ENCODE measurements around the gene C6orf47. TPM values are rescaled to one million over a fixed set of nuclear protein-coding genes. Genes with fewer than 3 reads are reported as not detected.

Gene C6orf47
- total and polyA plus RNA-seq, 2 of the 13 experiments (the other 11 are each of a cell fraction or from before 2014, with no cell fraction given): 1.7 to 18.1 TPM

DNA sequence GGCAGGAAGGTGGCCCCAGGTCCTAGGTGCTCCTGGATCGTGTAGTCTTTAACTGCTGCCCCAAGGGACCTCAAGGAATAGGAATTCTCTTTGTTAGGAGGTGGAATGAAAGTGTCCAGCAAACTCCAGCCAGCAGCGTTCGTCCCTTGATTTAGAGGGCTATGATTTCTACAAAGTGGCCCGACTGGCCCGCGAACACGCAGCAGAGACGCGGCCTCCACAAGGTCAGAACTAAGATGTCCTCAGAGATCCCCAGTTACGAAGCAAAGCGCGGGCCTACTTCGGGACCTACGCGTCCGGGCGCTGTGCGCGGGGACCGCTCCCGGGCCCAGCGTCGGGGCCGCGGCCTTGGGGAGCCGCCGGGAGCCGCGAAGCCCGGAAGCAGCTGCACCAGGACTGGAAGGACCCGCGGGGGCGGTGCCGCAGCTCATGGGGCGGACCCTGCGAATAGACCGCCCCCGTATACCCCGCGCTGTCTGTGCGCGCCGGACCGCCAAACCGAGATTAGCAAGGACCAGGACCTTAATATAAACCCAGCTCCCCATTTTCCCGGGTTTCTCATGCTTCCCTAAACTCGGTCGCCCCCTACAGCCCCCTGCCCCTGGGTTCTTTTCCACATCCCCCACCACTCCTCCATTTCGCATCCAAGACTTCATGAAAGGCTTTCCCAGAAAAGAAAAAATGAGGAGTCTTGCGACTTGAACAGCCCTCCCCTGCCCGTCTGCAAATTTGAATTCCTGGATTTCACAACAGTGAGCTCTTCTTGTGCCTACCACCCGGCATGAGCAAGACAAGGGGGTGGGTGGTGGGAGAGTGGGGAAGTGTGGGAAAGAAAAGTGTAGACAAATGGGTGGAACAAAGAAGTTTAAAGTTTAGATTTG is at the start of gene C6orf47 (continued):
- TF ChIP-seq ZFP90 (CRISPR knock-in tag; IDR thresholded peaks at IDR 0.05; ENCODE audit: borderline replicate concordance) (peak; percentile 57; the same call in 1 of the 2 replicates), ZBTB7B (CRISPR knock-in tag; IDR thresholded peaks at IDR 0.05) (peak; percentile 84), KLF15 (CRISPR knock-in tag; IDR thresholded peaks at IDR 0.05; ENCODE audit: borderline replicate concordance) (peak; percentile 57; the same call in 1 of the 2 replicates), ZNF230 (CRISPR knock-in tag; IDR thresholded peaks at IDR 0.05) (no peak), PCBP1 (IDR thresholded peaks at IDR 0.05; ENCODE audit: borderline replicate concordance, low read depth, low read length) (no peak), RXRA (CRISPR knock-in tag; IDR thresholded peaks at IDR 0.05) (peak; percentile 57; the same call in 1 of the 2 replicates), HES4 (CRISPR knock-in tag; IDR thresholded peaks at IDR 0.05; ENCODE audit: borderline replicate concordance) (peak; percentile 94), ZNF776 (CRISPR knock-in tag; IDR thresholded peaks at IDR 0.05) (no peak; the same call in 1 of the 2 replicates), ZFP82 (CRISPR knock-in tag; IDR thresholded peaks at IDR 0.05; ENCODE audit: borderline replicate concordance) (peak; percentile 78; the same call in 1 of the 2 replicates)
- TF ChIP-seq, protein P1, sequence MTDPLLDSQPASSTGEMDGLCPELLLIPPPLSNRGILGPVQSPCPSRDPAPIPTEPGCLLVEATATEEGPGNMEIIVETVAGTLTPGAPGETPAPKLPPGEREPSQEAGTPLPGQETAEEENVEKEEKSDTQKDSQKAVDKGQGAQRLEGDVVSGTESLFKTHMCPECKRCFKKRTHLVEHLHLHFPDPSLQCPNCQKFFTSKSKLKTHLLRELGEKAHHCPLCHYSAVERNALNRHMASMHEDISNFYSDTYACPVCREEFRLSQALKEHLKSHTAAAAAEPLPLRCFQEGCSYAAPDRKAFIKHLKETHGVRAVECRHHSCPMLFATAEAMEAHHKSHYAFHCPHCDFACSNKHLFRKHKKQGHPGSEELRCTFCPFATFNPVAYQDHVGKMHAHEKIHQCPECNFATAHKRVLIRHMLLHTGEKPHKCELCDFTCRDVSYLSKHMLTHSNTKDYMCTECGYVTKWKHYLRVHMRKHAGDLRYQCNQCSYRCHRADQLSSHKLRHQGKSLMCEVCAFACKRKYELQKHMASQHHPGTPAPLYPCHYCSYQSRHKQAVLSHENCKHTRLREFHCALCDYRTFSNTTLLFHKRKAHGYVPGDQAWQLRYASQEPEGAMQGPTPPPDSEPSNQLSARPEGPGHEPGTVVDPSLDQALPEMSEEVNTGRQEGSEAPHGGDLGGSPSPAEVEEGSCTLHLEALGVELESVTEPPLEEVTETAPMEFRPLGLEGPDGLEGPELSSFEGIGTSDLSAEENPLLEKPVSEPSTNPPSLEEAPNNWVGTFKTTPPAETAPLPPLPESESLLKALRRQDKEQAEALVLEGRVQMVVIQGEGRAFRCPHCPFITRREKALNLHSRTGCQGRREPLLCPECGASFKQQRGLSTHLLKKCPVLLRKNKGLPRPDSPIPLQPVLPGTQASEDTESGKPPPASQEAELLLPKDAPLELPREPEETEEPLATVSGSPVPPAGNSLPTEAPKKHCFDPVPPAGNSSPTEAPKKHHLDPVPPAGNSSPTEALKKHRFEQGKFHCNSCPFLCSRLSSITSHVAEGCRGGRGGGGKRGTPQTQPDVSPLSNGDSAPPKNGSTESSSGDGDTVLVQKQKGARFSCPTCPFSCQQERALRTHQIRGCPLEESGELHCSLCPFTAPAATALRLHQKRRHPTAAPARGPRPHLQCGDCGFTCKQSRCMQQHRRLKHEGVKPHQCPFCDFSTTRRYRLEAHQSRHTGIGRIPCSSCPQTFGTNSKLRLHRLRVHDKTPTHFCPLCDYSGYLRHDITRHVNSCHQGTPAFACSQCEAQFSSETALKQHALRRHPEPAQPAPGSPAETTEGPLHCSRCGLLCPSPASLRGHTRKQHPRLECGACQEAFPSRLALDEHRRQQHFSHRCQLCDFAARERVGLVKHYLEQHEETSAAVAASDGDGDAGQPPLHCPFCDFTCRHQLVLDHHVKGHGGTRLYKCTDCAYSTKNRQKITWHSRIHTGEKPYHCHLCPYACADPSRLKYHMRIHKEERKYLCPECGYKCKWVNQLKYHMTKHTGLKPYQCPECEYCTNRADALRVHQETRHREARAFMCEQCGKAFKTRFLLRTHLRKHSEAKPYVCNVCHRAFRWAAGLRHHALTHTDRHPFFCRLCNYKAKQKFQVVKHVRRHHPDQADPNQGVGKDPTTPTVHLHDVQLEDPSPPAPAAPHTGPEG (CRISPR knock-in tag; IDR thresholded peaks at IDR 0.05): peak; percentile 82
- TF ChIP-seq, protein P2, sequence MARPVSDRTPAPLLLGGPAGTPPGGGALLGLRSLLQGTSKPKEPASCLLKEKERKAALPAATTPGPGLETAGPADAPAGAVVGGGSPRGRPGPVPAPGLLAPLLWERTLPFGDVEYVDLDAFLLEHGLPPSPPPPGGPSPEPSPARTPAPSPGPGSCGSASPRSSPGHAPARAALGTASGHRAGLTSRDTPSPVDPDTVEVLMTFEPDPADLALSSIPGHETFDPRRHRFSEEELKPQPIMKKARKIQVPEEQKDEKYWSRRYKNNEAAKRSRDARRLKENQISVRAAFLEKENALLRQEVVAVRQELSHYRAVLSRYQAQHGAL (CRISPR knock-in tag; IDR thresholded peaks at IDR 0.05; ENCODE audit: not compliant biosample characterization): peak; percentile 82
- TF ChIP-seq, protein P3, sequence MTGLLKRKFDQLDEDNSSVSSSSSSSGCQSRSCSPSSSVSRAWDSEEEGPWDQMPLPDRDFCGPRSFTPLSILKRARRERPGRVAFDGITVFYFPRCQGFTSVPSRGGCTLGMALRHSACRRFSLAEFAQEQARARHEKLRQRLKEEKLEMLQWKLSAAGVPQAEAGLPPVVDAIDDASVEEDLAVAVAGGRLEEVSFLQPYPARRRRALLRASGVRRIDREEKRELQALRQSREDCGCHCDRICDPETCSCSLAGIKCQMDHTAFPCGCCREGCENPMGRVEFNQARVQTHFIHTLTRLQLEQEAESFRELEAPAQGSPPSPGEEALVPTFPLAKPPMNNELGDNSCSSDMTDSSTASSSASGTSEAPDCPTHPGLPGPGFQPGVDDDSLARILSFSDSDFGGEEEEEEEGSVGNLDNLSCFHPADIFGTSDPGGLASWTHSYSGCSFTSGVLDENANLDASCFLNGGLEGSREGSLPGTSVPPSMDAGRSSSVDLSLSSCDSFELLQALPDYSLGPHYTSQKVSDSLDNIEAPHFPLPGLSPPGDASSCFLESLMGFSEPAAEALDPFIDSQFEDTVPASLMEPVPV (CRISPR knock-in tag; IDR thresholded peaks at IDR 0.05): peak; percentile 73; the same call in 1 of the 2 replicates
- TF ChIP-seq, protein P4, sequence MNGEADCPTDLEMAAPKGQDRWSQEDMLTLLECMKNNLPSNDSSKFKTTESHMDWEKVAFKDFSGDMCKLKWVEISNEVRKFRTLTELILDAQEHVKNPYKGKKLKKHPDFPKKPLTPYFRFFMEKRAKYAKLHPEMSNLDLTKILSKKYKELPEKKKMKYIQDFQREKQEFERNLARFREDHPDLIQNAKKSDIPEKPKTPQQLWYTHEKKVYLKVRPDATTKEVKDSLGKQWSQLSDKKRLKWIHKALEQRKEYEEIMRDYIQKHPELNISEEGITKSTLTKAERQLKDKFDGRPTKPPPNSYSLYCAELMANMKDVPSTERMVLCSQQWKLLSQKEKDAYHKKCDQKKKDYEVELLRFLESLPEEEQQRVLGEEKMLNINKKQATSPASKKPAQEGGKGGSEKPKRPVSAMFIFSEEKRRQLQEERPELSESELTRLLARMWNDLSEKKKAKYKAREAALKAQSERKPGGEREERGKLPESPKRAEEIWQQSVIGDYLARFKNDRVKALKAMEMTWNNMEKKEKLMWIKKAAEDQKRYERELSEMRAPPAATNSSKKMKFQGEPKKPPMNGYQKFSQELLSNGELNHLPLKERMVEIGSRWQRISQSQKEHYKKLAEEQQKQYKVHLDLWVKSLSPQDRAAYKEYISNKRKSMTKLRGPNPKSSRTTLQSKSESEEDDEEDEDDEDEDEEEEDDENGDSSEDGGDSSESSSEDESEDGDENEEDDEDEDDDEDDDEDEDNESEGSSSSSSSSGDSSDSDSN (CRISPR knock-in tag; IDR thresholded peaks at IDR 0.05): peak; percentile 99
- TF ChIP-seq, protein P5, sequence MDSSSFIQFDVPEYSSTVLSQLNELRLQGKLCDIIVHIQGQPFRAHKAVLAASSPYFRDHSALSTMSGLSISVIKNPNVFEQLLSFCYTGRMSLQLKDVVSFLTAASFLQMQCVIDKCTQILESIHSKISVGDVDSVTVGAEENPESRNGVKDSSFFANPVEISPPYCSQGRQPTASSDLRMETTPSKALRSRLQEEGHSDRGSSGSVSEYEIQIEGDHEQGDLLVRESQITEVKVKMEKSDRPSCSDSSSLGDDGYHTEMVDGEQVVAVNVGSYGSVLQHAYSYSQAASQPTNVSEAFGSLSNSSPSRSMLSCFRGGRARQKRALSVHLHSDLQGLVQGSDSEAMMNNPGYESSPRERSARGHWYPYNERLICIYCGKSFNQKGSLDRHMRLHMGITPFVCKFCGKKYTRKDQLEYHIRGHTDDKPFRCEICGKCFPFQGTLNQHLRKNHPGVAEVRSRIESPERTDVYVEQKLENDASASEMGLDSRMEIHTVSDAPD (CRISPR knock-in tag; IDR thresholded peaks at IDR 0.05): 0 out of 2 replicates have a peak, but pooled peaks have one; percentile 46

Data from HepG2 (cell line).